GM06990 (cell line): ENCODE results near the gene POFUT1.

Experiments
- DNase-seq: peaks from one replicate; pipeline ENCODE4 v3.0.0-alpha.2; 2011; ENCODE audit not compliant: insufficient read length; ENCODE audit errors: extremely low read depth
- H3K27me3 ChIP-seq: replicated peaks from 2 replicates; pipeline ENCODE4 v1.6.0; 2011; ENCODE audit warnings: low read length; ENCODE audit not compliant: control insufficient read depth, insufficient read depth
- H3K36me3 ChIP-seq: 2 replicates; pipeline ENCODE4 v1.5.1; 2011; ENCODE audit warnings: low read length; ENCODE audit not compliant: control insufficient read depth, insufficient read depth
- H3K4me3 ChIP-seq: replicated peaks from 2 replicates; pipeline ENCODE4 v1.5.1; 2011; ENCODE audit warnings: low read depth, mild to moderate bottlenecking, control low read depth, low read length
- TF ChIP-seq, protein P1 (sequence below): IDR thresholded peaks from 2 replicates; pipeline ENCODE4 v1.5.1; 2011; ENCODE audit warnings: low read length, control low read depth, mild to moderate bottlenecking, inconsistent platforms; ENCODE audit not compliant: insufficient read depth, poor library complexity, severe bottlenecking

Gene POFUT1

DNA sequence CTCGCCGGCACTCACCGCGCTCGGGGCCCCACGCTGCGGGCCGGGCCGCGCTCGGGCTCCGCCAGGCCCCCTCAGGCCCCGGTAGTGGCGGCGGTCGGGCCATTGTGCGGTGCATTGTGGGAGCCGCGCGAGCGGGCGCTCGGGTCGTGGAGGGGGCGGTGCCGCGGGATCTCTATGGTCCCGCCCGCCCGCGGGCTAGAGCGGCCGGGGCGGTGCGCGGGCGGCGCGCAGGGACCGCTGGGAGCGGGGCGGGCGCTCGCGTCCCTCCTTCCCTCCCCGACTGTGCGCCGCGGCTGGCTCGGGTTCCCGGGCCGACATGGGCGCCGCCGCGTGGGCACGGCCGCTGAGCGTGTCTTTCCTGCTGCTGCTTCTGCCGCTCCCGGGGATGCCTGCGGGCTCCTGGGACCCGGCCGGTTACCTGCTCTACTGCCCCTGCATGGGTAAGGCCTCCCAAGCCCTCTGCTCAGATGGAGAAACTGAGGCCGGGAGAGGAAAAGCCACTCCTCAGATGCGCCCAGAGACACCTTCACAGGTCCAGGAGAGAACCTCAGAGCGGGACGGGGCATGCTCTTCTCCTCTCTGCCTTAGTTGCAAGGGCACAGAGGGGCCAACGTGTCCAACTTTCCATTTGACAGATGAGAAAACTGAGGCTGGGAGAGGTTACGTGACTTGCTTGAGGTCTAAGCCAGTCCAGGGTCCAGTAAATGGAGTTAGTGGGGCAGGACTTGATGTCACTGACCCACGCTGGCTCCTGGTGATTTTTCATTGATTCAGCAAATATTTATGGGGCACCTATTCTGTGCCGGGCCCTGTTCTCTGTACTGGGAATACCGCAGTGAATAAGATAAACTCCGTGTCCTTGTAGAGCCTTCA, at the start of gene POFUT1, which contains the start of gene PLAGL2:
TSS of gene POFUT1 (plus strand) at position 255 of the 873 bp plus-strand sequence. CDS start at position 317, 62 bp downstream.
TSS of gene PLAGL2 (minus strand) at position 118 of the 873 bp plus-strand sequence. CDS start 5,565 bp downstream, outside the sequence.
- no peaks in the 10 kb centered on the region for H3K27me3 ChIP-seq
- TF ChIP-seq, protein P1, sequence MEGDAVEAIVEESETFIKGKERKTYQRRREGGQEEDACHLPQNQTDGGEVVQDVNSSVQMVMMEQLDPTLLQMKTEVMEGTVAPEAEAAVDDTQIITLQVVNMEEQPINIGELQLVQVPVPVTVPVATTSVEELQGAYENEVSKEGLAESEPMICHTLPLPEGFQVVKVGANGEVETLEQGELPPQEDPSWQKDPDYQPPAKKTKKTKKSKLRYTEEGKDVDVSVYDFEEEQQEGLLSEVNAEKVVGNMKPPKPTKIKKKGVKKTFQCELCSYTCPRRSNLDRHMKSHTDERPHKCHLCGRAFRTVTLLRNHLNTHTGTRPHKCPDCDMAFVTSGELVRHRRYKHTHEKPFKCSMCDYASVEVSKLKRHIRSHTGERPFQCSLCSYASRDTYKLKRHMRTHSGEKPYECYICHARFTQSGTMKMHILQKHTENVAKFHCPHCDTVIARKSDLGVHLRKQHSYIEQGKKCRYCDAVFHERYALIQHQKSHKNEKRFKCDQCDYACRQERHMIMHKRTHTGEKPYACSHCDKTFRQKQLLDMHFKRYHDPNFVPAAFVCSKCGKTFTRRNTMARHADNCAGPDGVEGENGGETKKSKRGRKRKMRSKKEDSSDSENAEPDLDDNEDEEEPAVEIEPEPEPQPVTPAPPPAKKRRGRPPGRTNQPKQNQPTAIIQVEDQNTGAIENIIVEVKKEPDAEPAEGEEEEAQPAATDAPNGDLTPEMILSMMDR = peak; percentile 28
- DNase-seq = peak; percentile 92
- peak within 1 kb of the TSS; percentile 99 for H3K4me3 ChIP-seq
- H3K36me3 ChIP-seq = peaks cover 7% of the 10 kb centered on the region

DNA sequence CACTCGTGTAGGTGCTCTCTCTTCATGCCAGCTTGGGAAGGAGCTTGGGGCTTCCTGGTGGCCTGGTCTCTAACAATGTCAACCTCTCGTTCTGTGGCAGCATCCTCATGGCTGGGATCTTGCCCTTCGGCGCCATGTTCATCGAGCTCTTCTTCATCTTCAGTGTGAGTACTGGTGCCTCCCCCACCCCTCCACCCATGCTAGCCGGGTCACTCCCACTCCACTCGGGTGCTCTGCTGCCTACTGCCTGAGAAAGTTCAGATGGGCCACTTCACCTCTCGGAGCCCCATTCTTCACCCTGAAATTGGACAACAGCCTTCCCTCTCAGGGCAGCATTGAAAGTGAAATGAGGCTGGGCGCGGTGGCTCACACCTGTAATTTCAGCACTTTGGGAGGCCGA, 49.3 kb upstream of the POFUT1 start:
- Histone ChIP-seq H3K4me3 (no peak overlapping the region), H3K27me3 (no peaks in the 10 kb centered on the region), H3K36me3 (peaks cover 37% of the 10 kb centered on the region)
- TF ChIP-seq, protein P1 = no peak
- no peak for DNase-seq

DNA sequence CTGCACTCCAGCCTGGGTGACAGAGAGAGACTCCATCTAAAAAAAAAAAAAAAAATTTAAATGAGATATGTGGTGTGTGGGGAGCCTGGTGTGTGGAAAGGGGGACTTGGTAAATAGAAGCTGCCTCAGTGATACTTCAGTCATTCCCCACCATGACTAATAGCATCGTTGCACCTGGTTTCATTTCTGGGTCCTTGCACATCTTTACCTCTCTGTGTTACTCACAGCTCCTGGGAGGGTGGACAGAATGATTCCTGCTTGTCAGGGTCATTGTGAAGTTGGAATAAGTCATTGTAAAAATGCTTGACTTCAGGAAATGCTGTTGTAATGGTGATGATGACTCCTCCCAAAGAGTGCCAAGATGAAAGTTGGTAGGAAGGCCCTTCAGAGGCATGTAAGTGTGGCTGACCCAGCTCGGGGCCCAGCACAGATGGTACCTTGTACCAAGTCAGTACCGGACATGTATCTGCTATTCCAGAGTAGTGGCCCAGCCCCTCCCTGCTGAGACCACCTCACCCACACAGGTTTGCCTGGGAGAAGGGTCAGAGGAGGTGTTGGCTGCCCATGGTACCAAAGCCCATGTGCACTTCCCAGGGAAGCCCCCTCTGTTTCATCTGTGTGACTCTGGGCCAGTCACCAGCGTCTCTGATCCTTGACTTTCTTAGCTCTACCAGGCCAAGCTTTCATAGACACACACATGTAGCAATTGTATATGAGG, 48.6 kb upstream of the POFUT1 start:
- Histone ChIP-seq H3K4me3 (no peak overlapping the region), H3K36me3 (peaks cover 38% of the 10 kb centered on the region), H3K27me3 (no peaks in the 10 kb centered on the region)
- TF ChIP-seq, protein P1 = no peak
- DNase-seq = no peak

DNA sequence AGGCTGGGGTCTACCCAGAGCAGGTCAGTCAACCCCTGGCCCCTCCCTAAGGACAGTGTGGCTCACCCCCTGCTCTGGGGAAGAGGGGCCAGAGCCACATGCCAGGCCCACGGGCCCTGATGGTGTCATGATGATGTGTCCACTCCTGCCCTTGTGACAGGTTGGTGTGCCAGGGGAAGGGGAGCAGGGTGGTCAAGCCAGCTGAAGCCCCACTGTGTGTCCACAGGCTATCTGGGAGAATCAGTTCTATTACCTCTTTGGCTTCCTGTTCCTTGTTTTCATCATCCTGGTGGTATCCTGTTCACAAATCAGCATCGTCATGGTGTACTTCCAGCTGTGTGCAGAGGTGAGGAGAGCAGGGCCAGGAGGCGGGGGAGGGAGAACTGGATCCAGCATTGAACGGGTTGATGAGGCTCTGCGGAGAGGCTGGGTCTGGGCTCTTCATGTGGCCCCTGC, 47.9 kb upstream of the POFUT1 start:
- peaks cover 42% of the 10 kb centered on the region for H3K36me3 ChIP-seq

DNA sequence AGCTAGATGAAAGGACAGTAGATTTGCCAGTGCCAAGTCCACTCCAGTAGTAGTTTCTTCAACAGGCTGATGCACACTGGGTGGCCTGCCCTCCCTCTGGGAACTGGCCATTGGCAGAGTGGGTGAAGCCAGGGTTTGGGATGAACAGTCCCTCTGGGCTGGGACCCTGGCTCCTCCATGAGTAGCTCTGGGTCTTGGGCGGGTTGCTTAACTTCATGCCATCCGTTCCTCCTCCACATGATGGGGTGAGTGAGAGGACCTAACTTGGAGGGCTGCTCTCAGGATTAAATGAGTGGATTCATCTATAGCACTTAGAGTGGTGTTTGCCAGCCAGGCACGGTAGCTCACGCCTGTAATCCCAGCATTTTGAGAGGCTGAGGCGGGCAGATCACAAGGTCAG, 47.3 kb upstream of the POFUT1 start:
- no peak for DNase-seq
- peaks cover 46% of the 10 kb centered on the region for H3K36me3 ChIP-seq
- TF ChIP-seq, protein P1 = no peak

More for the DNA sequence above, 47.9 kb upstream of the POFUT1 start:
- no peak for DNase-seq
- TF ChIP-seq, protein P1 = no peak
- Histone ChIP-seq H3K27me3 (no peaks in the 10 kb centered on the region), H3K4me3 (no peak overlapping the region)

More for the DNA sequence above, 47.3 kb upstream of the POFUT1 start:
- Histone ChIP-seq H3K4me3 (no peak overlapping the region), H3K27me3 (no peaks in the 10 kb centered on the region)
